CD4-positive, alpha-beta T cell treated with Interferon gamma for 1 hour (primary cell): Measurements from ENCODE around the gene SCN3B.

Source experiments
- DNase-seq: peaks from one replicate; pipeline ENCODE4 v3.0.0-alpha.2; 2020

The SCN3B gene, protein sequence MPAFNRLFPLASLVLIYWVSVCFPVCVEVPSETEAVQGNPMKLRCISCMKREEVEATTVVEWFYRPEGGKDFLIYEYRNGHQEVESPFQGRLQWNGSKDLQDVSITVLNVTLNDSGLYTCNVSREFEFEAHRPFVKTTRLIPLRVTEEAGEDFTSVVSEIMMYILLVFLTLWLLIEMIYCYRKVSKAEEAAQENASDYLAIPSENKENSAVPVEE

DNA sequence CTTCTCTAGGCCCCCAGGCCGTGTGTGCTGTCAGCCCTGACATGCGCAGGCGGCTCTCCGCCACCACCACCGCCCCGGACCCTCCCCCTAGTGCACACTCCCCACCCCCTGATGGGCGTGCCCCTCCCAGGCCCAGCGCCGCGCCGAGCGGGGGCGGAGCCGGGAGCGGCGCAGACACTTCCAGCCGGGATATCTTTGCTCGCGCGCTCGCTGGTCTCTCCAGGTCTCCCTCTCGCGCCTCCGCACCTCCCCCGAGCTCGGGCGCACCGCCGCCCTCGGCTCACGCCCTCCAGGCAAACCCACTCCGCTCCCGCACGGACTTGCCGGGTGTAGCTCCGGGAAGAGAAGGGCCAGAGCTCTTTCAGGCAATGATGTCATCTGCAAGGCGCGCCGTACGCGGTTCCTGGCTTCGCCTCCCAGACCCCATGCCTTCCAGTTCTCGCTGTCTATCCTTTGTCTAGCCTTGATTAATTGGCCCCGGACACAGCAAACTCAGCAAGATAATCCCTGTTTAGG, at the start of gene SCN3B:
TSS of gene SCN3B (minus strand) at position 59 of the 516 bp plus-strand sequence. CDS start 823 bp downstream, outside the sequence.
- DNase-seq = no peak

GRCh38 chr11:123702696-123703095, 48.3 kb upstream of the SCN3B start:
- DNase-seq = no peak

DNA sequence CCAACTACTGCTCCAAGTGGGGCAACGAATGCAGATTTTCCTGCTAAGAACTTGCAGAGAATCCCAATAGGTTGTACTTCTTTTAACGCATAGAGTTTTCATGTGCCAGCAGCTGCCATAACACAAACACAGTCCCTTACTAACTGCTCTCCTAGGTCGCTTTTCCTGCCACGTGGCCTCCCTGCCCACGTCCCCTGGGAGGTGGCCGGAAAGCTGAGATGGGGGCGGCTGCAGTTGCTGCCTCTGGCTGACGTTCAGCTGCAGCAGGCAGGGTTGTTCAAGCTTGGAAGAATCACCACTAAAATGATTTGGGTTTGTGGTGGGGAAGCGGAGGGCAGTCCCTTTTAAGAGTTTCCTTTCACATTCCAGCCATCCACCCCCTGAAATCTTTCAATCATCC, 47.7 kb upstream of the SCN3B start:
- no peak for DNase-seq

GRCh38 chr11:123700772-123701171, 46.3 kb upstream of the SCN3B start:
- no peak for DNase-seq

DNA sequence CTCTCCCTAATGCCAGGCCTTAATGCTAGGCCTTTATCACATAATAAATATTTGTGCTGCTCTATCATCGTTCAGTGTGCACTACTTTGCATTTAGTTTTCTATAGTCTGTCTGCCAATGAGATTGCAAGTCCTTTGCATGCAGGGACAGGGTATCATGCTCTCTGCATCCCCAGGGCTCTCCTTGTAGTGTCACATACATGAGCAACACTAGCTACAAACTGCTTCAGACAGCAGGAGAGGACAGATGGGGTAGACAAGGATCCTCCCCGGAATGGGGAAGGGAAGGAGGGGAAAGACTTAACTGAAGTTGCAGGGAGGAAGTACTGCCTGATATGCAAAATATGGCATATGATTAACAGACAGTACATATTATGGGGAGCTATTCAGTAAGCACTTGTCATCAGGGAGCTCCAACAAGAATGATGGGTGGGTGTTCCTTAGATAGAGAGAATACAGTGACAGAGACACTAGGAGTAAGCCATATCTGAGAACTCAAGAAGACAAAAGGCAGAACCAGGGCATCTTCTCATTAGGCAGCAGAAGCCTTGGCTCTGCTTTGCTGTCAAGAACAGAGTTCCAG, 44.2 kb upstream of the SCN3B start:
- DNase-seq = no peak

- no peak for DNase-seq
Observed at GRCh38 chr11:123696183-123696582, 41.8 kb upstream of the SCN3B start.

DNA sequence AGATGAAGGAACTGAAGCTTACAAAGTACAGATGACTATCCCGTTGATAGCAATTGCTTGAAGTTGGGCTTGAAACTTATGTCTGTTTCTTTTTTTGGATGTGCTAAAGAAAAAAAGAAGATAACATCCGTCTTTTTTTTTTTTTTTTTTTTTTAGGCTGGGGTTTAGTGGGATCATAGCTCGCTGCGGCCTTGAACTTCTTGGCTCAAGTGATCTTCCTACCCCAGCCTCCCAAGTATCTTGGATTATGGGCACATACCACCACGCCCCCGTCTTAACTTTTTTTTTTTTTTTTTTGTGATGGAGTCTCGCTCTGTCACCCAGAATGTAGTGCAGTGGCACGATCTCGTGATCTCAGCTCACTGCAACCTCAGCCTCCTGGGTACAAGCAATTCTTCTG, 40.8 kb upstream of the SCN3B start:
- DNase-seq = no peak

- no peak for DNase-seq
Observed at GRCh38 chr11:123694551-123694950, 40.1 kb upstream of the SCN3B start.

GRCh38 chr11:123692961-123693360, 38.5 kb upstream of the SCN3B start:
- no peak for DNase-seq

- DNase-seq = no peak
Observed at GRCh38 chr11:123690485-123690884, 36.1 kb upstream of the SCN3B start.

GRCh38 chr11:123684601-123685000, 30.2 kb upstream of the SCN3B start:
- no peak for DNase-seq

DNA sequence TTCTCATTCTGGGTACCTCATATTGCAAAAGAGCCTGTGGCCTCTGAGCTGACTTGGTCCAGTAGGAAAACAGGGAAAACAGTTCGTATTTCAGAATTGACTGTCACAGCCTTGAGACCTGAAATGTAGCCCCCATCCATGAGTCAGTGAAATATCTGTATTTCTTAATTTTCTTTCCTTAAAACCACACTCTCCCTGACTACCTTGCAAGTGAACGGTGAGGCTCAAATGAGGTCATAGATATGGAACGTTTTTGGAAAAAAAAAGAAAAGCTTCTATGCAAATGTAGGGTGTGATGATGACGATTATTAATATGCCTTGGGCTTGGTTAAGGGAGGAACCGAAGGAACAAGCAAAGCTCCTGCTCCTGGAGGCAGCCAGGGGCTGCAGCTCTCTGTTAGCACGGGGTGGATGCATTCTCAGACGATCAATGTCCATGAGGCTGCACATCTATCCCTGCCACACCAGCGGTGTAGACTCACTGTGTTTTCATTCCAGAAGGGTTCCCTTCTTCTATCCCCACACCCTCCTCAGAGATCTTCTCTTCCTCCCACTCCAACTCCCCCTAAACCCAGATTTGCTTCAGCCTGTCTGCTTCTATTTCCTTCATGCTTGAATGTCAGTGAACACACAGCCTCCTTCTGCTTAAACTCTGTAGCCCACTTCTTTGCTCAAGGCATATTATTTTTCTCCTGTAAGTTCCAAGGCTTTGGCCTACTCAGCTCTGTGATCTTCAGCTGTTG, 29.2 kb upstream of the SCN3B start:
- DNase-seq = no peak

DNA sequence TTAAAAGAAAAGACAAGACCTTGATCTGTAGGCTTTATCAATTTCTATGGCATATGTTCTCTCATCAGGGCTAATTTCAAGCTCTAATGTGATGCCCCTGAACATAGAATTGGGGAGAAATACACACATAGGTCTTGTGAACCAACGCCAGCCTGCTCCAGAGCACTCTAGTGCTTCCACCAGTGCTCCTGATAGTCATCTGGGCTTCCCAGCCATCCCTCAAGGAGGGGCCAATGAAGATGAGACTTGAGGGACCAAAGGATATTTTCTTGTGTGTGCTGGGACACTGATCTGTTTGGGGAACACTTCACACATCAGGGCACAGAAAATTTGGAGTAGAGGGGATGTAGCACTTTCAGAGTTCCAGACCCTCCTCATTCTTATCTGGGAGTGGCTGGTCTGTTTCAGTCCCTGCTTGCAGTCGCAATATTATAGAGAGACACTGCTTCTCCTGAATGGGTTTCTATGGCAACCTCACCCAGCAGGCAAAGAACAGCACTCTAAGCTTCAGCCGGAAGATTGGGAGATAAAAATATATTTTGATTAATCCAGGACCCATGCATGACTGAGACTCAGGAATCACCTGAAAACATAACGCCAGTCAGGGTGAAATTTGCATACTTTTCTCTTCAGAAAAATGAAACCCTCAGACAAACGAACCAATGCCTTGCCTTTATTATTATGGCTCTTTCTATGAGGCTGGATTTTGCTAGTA, 28.4 kb upstream of the SCN3B start:
- DNase-seq = no peak

- no peak for DNase-seq
Observed at GRCh38 chr11:123681030-123681429, 26.6 kb upstream of the SCN3B start.

DNA sequence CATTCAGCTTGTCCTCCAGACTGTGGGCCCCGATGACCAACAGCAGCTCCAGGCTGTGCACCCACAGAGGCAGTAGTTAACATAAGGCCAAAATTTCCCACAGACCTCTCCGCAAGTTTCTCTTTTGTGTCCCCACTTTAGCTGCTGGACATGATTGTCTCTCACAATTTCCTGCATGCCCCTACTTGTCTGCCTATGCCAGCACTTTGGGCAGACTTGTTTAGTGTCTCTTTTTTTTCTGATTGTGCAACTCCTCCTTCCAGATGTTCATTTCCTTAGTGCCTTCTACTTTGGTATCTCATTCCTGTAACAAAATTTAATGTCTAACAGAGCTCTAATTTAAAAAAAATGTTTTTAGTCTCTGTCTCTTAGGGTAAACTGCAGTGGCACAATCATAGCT, 23.8 kb upstream of the SCN3B start:
- DNase-seq = no peak

- no peak for DNase-seq
Observed at GRCh38 chr11:123677510-123677909, 23.1 kb upstream of the SCN3B start.

- DNase-seq = no peak
Observed at GRCh38 chr11:123674297-123674696, 19.9 kb upstream of the SCN3B start.

DNA sequence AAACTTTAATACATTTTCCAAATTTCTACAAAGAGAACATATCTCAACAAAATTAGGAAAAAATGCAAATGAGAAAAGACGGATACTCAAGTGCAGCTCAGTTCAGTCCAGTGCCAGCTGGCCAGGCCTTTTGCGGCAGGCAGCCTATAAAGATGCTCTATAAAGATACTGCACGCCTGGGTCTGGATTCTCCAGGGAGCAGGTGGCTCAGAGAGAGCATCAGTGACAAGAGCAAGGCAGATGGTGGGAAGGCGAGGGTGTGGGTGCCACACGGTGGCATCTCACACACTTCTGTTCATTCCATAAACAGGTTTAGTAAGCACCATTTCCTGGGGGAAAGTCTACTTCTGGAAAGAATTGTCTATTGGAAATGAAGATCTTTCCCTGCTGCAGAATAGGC, 18.1 kb upstream of the SCN3B start:
- no peak for DNase-seq

DNA sequence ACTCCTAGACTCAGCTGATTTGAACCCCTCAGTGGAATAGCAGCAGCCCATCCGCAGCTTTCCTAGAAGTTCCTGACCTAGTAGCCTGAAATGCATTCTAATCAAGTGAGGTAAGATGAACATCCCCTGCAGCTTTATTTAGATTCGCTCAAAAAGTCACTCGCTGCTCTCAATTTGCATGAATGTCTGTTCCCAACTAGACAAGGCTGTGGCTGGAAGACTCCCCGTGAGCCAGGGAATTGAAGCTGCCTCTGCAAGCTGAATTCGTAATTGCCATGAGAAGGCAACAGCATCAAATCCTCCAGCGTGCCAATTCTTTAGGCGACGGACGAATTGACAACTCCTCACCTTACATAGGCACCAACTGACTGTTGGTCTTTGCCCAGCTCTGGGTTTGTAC, 17.1 kb upstream of the SCN3B start:
- DNase-seq = no peak

DNA sequence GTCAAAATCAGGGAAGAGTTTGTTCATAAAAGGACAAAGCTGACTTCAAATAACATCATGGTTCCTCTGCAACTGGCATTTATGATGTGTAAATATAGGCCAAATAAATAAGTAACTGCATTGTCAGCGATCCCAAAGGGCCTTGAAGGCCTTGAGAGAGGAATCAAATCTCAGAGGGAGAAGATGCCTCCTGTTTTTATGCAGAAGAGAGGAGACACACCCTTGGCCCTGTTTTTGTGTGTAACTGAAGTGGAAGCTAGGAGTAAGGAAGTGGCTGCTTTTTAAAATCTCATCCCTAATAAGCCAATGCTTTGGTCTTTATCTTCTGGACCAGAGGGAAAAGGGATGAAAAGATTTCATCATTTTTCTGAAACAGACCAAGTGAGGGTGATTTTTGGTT, 15.7 kb upstream of the SCN3B start:
- no peak for DNase-seq

DNA sequence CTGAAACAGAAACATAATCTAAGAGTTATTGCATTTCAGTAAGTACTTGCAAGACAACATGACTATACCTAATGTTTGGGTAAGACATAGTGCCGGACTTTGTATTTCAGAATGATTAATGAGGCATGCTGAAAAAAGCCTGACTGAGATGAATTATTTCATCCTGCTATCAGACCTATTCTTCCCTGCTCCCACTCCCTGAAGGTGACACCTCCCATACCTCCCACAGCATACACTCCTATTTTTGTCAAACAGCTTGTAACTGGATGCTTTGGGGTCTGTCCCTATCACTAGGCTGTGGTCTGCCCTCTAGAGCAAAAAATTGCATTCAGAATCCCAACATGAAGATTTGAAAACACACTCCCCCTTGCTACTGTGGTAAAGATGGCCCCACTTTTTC, 10.9 kb upstream of the SCN3B start:
- no peak for DNase-seq

DNA sequence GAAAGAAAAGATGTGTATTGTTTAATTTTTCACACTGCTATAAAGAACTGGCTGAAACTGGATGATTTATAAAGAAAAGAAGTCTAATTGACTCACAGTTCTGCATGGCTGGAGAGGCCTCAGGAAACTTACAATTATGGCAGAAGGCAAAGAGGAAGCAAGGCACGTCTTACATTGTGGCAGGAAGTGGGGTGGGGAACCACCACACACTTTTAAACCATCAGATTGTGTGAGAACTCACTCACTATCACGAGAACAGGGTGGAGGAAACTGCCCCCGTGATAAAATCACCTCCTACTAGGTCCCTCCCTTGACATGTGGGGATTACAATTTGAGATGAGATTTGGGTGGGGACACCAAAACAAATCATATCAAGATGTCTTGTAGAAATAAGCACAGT, 5.5 kb upstream of the SCN3B start:
- DNase-seq = peak; percentile 18

DNA sequence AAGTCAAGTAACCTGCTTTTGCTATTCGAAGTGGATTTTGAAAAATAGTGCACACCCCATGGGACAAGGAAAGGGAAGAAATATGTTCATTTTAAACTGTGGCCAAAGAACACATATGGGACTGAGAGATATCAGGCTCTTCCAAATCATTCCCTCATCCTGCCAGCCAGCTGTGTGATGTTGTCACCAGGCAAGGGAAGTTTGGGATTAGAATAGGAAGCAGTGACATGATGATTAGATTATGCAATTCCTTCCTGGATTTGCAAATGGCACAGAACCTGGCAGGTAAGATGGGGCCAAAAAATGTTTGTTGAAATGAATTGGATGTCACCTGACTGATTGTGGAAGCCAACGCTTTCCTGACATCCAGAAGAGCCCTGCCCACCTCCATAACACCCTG, 4.9 kb upstream of the SCN3B start:
- DNase-seq = no peak
